GM23338 (cell line): ENCODE results near the gene ATAD5. TPM values are rescaled to one million over a fixed set of nuclear protein-coding genes. Genes with fewer than 3 reads are reported as not detected.
A peak's percentile ranks its signal among the peaks of the same experiment; 100 is the strongest.

ENCODE experiments used
- ATAC-seq: fragments of 200-7000 bp; cut with Tn5 transposase; 3 replicates; pipeline ENCODE4 v1.9.1; 2020
- DNase-seq: peaks from one replicate; pipeline ENCODE4 v3.0.0-alpha.2; 2015; ENCODE audit warnings: low spot score
- H2AFZ ChIP-seq: fragments of 200-600 bp; sonication (generic); 2 replicates; pipeline ENCODE4 v1.8.0; 2016; ENCODE audit warnings: antibody characterized with exemption, mild to moderate bottlenecking, moderate library complexity
- H3F3A ChIP-seq: fragments of 200-600 bp; sonication (generic); replicated peaks from 2 replicates; pipeline ENCODE4 v1.8.0; 2017; ENCODE audit warnings: antibody characterized with exemption, mixed run types, low read depth
- H3K27ac ChIP-seq: fragments of 200-600 bp; sonication (generic); 2 replicates; pipeline ENCODE4 v1.6.1; 2016; ENCODE audit warnings: low read depth
- H3K27me3 ChIP-seq: fragments of 200-600 bp; sonication (generic); 2 replicates; pipeline ENCODE4 v1.8.0; 2016; ENCODE audit warnings: mild to moderate bottlenecking, mixed run types, moderate library complexity; ENCODE audit not compliant: insufficient read depth
- H3K36me3 ChIP-seq: fragments of 200-600 bp; sonication (generic); 2 replicates; pipeline ENCODE4 v1.8.0; 2016; ENCODE audit warnings: mild to moderate bottlenecking; ENCODE audit not compliant: insufficient read depth
- H3K4me1 ChIP-seq: fragments of 200-600 bp; sonication (generic); 2 replicates; pipeline ENCODE4 v1.8.0; 2016; ENCODE audit warnings: mild to moderate bottlenecking, moderate library complexity; ENCODE audit not compliant: insufficient read depth
- H3K4me2 ChIP-seq: fragments of 200-600 bp; sonication (generic); 2 replicates; pipeline ENCODE4 v1.7.1; 2017; ENCODE audit warnings: mixed run types
- H3K4me3 ChIP-seq: fragments of 200-600 bp; sonication (generic); 2 replicates; pipeline ENCODE4 v1.6.1; 2016; ENCODE audit warnings: mixed run types
- H3K79me2 ChIP-seq: fragments of 200-600 bp; sonication (generic); replicated peaks from 2 replicates; pipeline ENCODE4 v1.8.0; 2017; ENCODE audit warnings: mild to moderate bottlenecking; ENCODE audit not compliant: insufficient read depth
- H3K9me2 ChIP-seq: fragments of 200-600 bp; sonication (generic); 2 replicates; pipeline ENCODE4 v1.8.0; 2017; ENCODE audit not compliant: insufficient read depth
- H4K20me1 ChIP-seq: fragments of 200-600 bp; sonication (generic); replicated peaks from 2 replicates; pipeline ENCODE4 v1.8.0; 2017; ENCODE audit warnings: mild to moderate bottlenecking; ENCODE audit not compliant: insufficient read depth
- H3K27ac Mint-ChIP-seq: 2 replicates; pipeline ENCODE4 v1.8.0; 2020; ENCODE audit warnings: inconsistent platforms, mild to moderate bottlenecking, moderate library complexity, mixed read lengths
- H3K27me3 Mint-ChIP-seq: 3 replicates; pipeline ENCODE4 v1.8.0; 2022; ENCODE audit warnings: low read depth, mild to moderate bottlenecking, moderate library complexity, mixed read lengths, inconsistent platforms; ENCODE audit not compliant: insufficient read depth, poor library complexity
- H3K36me3 Mint-ChIP-seq: 3 replicates; pipeline ENCODE4 v1.8.0; 2021; ENCODE audit warnings: low read depth, mild to moderate bottlenecking, inconsistent platforms, moderate library complexity, mixed read lengths
- H3K4me1 Mint-ChIP-seq: 3 replicates; pipeline ENCODE4 v1.8.0; 2020; ENCODE audit warnings: mild to moderate bottlenecking, inconsistent platforms, mixed read lengths
- H3K4me3 Mint-ChIP-seq: 3 replicates; pipeline ENCODE4 v1.8.0; 2021; ENCODE audit warnings: moderate library complexity, mild to moderate bottlenecking, inconsistent platforms, mixed read lengths
- H3K9me3 Mint-ChIP-seq: 3 replicates; pipeline ENCODE4 v1.8.0; 2020; ENCODE audit warnings: moderate library complexity, mild to moderate bottlenecking, inconsistent platforms, mixed read lengths
- CREB1 ChIP-seq: fragments of 250-450 bp; sonication (Bioruptor Pico); IDR thresholded peaks from 2 replicates; pipeline ENCODE4 v1.5.0; 2020; ENCODE audit warnings: low read depth, mild to moderate bottlenecking, moderate library complexity
- NANOG ChIP-seq: IDR thresholded peaks from 2 replicates; pipeline ENCODE4 v1.6.1; 2016; ENCODE audit warnings: antibody characterized with exemption, borderline replicate concordance
- POLR2AphosphoS5 ChIP-seq: IDR thresholded peaks from 2 replicates; pipeline ENCODE4 v1.6.1; 2016; ENCODE audit warnings: antibody characterized with exemption, low read depth
- ZNF114 ChIP-seq: fragments of 250-450 bp; sonication (Bioruptor Pico); IDR thresholded peaks from 2 replicates; pipeline ENCODE4 v1.5.0; 2020; ENCODE audit warnings: mild to moderate bottlenecking, moderate library complexity
- ZNF462 ChIP-seq: fragments of 250-450 bp; sonication (Bioruptor Pico); IDR thresholded peaks from 2 replicates; pipeline ENCODE4 v1.5.0; 2020; ENCODE audit warnings: mild to moderate bottlenecking, moderate library complexity
- polyA plus RNA-seq: library from polyadenylated mRNA; unstranded; fragments of >200 nt; fragmentation: Nextera tagmentation; extraction: Ambion mirVana; gene quantifications from 2 replicates; pipeline ENCODE4 v1.2.1, GENCODE V29; 2016
- total RNA-seq: library from RNA; depleted of rRNA; stranded (reverse); fragments of >200 nt; shearing (Covaris generic); gene quantifications from 2 replicates; pipeline ENCODE4 v1.2.3, GENCODE V29; 2014
- TF ChIP-seq, protein P1 (sequence below), 2 experiments: fragments of 200-600 bp in 1 of 2; sonication (generic) in 1 of 2; conservative IDR thresholded peaks; 2 replicates each; pipeline versions ENCODE4 v1.5.1 to v1.6.1; 2016 to 2017; ENCODE audit warnings: antibody characterized with exemption in 2 of 2, low read depth in 2 of 2, mild to moderate bottlenecking in 2 of 2, moderate library complexity in 1 of 2

The ATAD5 gene
- total and polyA plus RNA-seq, 2 experiments from 2014 or later = 24.2 to 30.9 TPM

DNA sequence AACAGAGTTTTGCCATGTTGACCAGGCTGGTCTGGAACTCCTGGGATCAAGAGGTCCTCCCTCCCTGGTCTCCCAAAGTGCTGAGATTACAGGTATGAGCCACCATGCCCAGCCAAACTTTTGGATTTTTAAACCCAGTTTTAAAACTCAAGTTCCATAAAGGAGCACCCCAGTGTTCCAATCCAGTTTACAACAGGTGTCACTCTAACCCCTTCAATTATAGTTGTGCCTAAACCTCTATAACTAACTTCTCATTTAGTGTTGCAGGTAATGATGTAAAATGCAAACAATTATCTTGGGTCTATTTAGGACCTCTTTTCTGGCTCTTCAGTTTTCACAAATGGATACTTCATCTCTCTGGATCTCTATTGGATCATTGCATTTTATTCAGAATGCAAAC is 82.2 kb downstream of the ATAD5 start:
- Mint-ChIP-seq H3K4me1 (no peaks in the 10 kb centered on the region), H3K27ac (no peak overlapping the region), H3K4me3 (no peak overlapping the region), H3K27me3 (no peaks in the 10 kb centered on the region), H3K36me3 (no peaks in the 10 kb centered on the region), H3K9me3 (no peaks in the 10 kb centered on the region)
- H3K27ac ChIP-seq = no peak overlapping the region
- DNase-seq (no peak), ATAC-seq (no peak)
- H3K9me2 ChIP-seq = no peaks in the 10 kb centered on the region
- no peaks in the 10 kb centered on the region for H3K4me1 ChIP-seq
- H2AFZ ChIP-seq = no peak overlapping the region
- H3F3A ChIP-seq = no peaks in the 10 kb centered on the region
- no peaks in the 10 kb centered on the region for H3K27me3 ChIP-seq
- H3K79me2 ChIP-seq = no peaks in the 10 kb centered on the region
- TF ChIP-seq ZNF114 (CRISPR knock-in tag) = no peak
- no peak for TF ChIP-seq NANOG
- TF ChIP-seq CREB1 (CRISPR knock-in tag) = no peak
- TF ChIP-seq POLR2AphosphoS5 = no peak
- TF ChIP-seq, protein P1, sequence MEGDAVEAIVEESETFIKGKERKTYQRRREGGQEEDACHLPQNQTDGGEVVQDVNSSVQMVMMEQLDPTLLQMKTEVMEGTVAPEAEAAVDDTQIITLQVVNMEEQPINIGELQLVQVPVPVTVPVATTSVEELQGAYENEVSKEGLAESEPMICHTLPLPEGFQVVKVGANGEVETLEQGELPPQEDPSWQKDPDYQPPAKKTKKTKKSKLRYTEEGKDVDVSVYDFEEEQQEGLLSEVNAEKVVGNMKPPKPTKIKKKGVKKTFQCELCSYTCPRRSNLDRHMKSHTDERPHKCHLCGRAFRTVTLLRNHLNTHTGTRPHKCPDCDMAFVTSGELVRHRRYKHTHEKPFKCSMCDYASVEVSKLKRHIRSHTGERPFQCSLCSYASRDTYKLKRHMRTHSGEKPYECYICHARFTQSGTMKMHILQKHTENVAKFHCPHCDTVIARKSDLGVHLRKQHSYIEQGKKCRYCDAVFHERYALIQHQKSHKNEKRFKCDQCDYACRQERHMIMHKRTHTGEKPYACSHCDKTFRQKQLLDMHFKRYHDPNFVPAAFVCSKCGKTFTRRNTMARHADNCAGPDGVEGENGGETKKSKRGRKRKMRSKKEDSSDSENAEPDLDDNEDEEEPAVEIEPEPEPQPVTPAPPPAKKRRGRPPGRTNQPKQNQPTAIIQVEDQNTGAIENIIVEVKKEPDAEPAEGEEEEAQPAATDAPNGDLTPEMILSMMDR (conservative IDR thresholded peaks at IDR 0.05; ENCODE audit: low read depth in 2 of 2) = peak in 1 of 2 experiments; percentile 9; a peak in 1 of 4 replicates
- TF ChIP-seq ZNF462 (CRISPR knock-in tag) = no peak
- H3K4me3 ChIP-seq = no peak overlapping the region
- H3K36me3 ChIP-seq = no peaks in the 10 kb centered on the region
- H3K4me2 ChIP-seq = no peak overlapping the region
- H4K20me1 ChIP-seq = no peaks in the 10 kb centered on the region
